GM18870 (cell line): ENCODE measurements around the gene ABCB8.
A peak's percentile ranks its signal among the peaks of the same experiment; 100 is the strongest.
"Not testable (repeated sequence)": the region's sequence is repeated elsewhere in the genome, so short reads cannot be mapped to it uniquely, and the experiment has no call there.

ENCODE experiments used
- ATAC-seq: cut with Tn5 transposase; IDR thresholded peaks from one replicate; pipeline ENCODE4 v1.9.1; 2021; ENCODE audit warnings: moderate library complexity; ENCODE audit not compliant: unreplicated experiment

Gene ABCB8

DNA sequence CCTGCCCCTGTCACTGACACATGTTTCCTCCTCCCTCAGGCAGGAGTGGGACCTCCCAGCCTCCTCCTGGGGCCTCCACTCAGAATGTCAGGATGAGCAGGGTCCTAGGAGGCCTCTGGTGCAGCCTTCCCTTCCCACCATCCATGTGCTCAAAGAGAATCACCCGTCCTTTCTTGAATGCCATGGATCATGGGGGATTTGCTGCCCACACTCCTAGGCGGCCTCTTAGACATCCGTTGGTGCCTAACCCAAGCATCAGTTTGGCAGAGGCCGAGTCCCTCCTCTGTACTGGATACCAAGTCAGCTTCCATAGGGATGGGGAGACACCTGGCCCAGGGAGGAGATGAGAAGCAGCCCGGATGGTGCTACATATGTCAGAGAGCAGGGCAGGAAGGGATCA, 30.4 kb upstream of the ABCB8 start:
- no peak for ATAC-seq

DNA sequence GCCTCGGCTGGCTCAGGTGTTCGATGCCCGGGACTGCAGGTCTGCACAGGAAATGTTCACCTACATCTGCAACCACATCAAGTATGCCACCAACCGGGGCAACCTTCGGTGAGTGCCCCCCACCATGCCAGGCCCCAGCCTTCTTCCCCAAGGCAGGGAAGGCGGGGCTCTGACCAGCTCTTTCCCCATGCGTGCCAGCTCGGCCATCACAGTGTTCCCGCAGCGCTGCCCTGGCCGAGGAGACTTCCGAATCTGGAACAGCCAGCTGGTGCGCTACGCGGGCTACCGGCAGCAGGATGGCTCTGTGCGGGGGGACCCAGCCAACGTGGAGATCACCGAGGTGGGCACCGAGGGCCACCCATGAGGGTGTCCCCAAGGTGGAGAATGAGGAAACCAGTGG, 29.9 kb upstream of the ABCB8 start:
- ATAC-seq = no peak

DNA sequence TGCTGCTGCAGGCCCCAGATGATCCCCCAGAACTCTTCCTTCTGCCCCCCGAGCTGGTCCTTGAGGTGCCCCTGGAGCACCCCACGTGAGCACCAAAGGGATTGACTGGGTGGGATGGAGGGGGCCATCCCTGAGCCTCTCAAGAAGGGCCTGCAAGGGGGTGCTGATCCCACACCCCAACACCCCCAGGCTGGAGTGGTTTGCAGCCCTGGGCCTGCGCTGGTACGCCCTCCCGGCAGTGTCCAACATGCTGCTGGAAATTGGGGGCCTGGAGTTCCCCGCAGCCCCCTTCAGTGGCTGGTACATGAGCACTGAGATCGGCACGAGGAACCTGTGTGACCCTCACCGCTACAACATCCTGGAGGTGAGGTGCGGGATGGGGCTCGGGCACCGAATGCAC, 29.2 kb upstream of the ABCB8 start:
- no peak for ATAC-seq

DNA sequence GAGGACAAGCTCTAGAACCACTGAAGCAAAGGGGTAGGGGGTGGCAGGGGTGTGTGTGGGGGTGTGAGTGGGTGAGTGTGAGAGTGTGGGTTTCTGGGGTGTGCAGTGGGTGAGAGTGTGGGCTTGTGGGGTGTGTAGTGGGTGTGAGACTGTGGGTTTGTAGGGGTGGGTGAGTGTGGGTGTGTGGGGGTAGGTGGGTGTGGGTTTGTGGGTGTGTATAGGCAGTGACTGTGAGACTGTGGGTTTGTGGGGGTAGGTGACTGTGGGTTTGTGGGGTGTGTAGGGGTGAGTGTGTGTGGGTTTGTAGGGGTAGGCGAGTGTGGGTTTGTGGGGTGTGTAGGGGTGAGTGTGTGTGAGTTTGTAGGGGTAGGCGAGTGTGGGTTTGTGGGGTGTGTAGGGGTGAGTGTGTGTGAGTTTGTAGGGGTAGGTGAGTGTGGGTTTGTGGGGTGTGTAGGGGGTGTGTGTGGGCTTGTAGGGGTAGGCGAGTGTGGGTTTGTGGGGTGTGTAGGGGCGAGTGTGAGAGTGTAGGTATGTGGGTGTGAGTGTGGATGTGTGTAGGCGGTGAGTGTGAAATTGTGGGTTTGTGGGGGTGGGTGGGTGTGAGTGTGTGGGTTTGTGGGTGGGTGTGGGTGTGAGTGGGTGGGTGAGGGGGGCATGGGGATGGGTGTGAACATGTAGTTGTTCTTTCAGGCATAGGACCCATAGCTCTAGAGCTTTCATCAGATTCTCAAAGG, 28.6 kb upstream of the ABCB8 start:
- ATAC-seq = no peak

DNA sequence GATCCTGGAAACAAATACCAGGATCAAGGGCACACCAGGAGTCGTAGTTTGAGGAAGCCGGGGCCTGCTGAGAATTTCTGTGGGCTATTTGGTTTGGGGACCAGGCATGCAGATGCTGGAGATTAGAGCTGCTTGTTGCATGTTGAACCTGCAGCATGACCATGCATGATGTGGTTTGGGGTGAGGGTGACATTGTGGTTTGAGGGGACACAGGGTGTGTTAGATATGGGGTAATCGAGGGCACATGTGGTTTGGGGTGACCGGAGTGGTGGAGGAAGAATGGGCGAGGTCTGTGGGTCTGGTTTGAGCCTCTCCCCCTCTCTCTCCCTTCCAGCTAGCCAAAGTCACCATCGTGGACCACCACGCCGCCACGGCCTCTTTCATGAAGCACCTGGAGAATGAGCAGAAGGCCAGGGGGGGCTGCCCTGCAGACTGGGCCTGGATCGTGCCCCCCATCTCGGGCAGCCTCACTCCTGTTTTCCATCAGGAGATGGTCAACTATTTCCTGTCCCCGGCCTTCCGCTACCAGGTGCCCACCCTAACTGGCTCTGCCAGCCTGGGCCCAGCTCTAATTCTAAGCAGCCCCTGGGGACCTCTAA, 27.3 kb upstream of the ABCB8 start:
- ATAC-seq = no peak

DNA sequence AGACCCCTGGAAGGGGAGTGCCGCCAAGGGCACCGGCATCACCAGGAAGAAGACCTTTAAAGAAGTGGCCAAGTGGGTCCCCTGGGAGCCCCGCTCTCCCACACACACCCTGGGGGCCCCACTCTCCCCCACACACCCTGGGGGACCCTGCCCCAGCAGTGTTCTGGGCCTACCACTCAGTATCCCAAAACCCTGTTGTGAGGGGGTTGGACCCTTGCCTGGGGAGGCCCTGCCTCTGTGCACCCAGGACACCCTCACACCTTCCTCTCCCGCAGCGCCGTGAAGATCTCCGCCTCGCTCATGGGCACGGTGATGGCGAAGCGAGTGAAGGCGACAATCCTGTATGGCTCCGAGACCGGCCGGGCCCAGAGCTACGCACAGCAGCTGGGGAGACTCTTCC, 26.7 kb upstream of the ABCB8 start:
- ATAC-seq = no peak

DNA sequence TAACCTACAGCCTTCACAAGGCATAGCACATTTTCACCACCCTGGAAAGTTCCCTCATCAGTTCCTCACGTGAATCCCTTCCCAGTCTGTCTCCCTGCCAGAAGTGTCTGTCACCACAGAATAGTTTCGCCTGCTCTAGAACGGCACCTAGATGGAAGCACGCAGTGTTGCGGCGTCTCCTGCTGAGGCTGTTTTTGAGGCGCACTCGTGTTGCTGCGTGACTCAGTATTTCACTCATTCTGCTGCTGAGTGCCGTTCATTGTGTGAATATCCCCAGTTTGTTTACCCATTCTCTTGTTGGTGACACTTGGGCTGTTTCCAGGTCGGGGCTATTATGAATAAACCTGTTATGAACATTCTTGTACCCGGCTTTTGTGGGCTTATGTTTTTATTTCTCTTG, 24.7 kb upstream of the ABCB8 start:
- no peak for ATAC-seq

DNA sequence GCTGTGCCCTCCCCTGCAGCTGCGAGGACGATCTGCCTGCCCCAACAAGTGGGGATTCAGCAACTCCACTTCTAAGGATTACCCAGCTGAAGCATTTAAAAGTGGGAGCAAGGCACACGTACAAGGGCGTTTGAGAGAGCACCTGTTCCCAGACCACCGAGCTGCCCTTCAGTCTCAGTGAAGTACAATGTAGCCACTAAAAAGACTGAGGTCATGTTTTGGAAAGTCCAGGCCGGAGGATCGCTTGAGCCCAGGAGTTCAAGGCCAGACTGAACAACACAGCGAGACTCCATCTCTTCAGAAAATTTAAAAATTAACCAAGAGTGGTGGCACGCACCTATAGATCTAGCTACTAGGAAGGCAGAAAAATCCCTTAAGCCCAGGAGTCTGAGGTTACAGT, 22.7 kb upstream of the ABCB8 start:
- no peak for ATAC-seq

DNA sequence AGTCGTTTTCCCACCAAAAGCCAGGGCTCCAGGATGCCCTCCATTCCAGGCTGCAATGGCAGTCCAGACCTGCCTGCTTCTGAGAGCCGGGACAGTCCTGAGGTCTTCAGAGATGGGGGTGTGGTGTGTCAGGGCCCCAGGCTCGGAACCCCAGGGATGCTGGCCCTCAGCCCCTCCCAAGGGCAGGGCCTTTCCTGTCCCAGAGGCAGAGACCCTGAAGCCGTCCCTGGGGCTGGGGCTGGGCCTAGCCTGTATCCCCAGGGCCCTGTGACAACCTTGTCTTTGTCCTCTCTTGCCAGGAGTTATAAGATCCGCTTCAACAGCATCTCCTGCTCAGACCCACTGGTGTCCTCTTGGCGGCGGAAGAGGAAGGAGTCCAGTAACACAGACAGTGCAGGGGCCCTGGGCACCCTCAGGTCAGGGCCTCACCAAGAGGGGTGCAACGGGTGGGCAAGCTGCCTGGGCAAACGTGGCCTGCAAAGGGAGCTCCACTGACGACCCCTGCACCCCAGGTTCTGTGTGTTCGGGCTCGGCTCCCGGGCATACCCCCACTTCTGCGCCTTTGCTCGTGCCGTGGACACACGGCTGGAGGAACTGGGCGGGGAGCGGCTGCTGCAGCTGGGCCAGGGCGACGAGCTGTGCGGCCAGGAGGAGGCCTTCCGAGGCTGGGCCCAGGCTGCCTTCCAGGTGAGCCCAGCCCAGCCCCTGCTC, 21.5 kb upstream of the ABCB8 start:
- no peak for ATAC-seq

DNA sequence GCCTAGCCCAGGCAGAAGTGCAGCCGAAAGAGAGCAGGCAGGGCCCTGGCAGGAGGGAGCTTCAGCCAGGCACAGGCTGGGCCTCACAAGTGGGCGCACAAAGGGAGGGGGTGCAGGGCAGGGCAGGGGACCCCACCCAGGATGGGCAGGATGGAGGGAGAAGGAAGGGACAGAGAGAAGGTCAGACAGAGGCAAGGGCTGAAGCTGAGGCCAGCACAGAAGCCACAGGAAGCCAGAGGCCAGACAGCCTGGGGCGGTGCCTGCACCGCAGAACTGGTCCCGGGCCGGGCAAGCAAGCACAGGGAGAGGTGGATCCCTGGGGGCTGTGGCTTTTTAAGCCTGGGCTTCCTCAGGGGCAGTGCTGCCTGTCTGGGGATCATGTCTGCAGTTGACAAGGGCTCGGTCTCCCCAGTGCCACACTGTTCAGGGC, 20.8 kb upstream of the ABCB8 start:
- no peak for ATAC-seq

DNA sequence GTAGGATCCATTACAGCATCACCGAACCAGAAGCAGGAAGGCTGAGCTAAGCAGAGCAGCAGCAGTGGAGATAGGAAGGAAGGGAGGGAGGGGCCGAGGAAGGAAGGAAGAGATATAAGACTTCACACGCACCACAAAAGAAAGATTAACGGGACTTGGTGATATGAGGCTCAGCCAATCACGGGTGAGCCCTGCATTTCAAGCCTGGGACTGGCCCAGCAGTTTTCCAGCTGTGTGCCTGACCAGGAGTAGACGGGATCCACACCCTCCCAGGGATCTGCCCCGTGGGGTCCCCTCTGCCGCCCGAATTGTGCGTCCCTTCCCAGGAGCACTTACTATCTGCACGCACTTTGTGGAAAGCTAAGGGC, 20.1 kb upstream of the ABCB8 start:
- no peak for ATAC-seq

DNA sequence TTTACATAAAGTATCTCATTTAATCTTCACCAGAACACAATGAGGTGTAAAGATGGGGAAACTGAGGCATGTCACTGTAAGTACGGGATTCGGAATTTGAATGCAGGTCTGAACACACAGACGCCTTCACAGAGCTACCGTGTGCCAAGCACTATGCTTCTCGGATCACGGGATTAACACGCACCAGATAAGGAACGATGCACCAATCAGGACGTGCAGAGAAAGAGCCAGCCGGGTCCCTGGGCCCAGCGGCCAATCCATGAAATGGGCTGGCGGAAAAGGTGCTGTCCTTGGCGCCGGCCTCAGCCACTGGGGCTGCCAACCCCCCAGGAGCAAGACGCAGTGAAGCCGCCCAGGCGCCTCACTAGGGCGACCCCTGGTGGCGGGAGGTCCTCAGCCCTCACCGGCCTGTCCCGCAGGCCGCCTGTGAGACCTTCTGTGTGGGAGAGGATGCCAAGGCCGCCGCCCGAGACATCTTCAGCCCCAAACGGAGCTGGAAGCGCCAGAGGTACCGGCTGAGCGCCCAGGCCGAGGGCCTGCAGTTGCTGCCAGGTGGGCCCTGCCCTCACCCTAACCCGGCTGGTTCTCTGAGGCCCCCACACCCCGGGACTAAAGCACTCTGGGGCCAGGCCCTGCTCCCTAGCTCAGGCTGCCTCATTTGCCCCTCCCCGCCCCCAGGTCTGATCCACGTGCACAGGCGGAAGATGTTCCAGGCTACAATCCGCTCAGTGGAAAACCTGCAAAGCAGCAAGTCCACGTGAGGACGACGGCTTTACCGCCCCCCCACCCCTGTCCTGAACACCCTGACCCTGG, 19.5 kb upstream of the ABCB8 start:
- ATAC-seq = peak; percentile 65

DNA sequence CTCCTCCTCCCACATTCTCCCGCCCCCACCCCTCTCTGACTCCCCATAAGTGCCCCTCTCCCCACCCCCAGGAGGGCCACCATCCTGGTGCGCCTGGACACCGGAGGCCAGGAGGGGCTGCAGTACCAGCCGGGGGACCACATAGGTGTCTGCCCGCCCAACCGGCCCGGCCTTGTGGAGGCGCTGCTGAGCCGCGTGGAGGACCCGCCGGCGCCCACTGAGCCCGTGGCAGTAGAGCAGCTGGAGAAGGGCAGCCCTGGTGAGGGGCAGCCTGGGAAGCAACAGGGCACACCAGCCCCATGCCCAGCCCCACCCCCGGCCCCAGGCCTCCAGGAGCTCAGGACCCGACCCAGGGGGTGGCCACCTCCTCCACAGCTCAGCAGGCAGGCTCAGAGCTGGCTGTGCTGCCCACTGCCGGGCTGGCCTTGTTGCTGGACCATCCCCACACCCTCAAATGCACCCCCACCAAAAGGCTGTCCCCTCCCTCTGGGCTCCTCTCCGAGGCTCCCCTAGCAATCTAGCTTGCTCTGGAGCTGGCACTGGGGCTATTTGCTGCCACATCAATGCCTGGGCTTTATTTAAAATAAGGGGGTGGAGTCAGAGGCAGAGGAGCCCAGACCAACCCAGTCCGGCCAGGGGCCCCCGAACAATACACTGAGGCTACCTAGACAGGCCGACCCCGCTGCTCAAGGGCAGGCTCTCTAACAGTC, 18.8 kb upstream of the ABCB8 start:
- no peak for ATAC-seq

DNA sequence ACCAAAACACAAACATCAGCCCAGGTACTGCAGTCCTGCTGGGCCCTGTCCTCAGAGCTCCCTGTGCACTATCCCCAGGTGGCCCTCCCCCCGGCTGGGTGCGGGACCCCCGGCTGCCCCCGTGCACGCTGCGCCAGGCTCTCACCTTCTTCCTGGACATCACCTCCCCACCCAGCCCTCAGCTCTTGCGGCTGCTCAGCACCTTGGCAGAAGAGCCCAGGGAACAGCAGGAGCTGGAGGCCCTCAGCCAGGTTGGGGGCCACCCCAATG, 18.3 kb upstream of the ABCB8 start:
- ATAC-seq = no peak

DNA sequence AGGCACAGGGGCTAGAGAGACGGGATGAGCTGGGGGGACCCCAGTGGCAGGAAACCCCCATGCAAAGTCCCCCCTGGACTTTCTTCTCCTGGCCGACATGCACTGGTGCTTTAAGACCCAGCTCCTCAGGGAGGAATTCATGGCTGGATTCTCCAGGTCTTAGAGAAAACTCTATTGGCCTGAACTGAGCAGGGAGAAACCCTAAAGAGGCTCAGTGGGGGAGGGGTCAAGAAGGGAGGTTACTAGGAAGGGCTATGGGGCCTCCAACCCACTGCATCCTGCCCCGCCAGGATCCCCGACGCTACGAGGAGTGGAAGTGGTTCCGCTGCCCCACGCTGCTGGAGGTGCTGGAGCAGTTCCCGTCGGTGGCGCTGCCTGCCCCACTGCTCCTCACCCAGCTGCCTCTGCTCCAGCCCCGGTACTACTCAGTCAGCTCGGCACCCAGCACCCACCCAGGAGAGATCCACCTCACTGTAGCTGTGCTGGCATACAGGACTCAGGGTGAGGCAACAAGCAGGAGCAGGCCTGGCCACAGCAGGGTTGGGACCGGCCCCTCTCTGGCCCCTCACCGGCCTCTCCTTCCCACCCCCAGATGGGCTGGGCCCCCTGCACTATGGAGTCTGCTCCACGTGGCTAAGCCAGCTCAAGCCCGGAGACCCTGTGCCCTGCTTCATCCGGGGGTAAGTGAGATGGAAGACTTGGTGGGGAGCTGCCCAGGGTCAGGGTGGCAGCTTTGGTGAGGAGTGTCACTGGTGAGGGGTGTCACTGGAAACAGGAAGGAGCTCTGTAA, 17.7 kb upstream of the ABCB8 start:
- no peak for ATAC-seq

DNA sequence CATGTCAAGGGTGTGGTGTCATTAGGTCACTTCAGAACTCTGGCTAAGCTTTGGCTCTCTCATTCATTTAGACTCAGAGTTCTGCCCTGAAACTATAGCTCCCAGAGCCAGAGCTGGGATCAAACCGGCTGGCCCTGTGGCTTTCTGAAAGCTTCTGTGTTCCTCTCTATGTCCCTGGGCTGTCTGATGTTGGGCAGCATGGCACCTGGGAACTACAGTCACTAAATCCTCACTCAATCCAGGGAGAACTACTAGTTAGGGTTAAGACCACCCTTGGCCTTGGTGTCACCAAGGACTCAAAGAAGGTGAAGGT, 17.2 kb upstream of the ABCB8 start:
- no peak for ATAC-seq

DNA sequence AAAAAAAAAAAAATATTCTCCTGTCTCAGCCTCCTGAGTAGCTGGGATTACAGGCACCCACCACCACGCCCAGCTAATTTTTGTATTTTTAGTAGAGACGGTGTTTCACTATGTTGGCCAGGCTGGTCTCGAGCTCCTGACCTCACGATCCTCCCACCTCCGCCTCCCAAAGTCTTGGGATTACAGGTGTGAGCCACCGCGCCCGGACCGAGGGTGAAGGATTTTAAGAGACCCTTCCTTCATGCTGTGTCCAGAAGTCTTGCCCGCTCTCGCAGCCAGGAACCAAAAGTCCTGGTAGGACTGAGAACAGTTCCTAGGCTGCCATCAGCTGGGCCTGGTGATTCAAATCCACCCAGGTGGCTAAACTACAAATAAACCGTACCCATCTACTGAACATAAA, 16.6 kb upstream of the ABCB8 start:
- not testable (repeated sequence) for ATAC-seq

DNA sequence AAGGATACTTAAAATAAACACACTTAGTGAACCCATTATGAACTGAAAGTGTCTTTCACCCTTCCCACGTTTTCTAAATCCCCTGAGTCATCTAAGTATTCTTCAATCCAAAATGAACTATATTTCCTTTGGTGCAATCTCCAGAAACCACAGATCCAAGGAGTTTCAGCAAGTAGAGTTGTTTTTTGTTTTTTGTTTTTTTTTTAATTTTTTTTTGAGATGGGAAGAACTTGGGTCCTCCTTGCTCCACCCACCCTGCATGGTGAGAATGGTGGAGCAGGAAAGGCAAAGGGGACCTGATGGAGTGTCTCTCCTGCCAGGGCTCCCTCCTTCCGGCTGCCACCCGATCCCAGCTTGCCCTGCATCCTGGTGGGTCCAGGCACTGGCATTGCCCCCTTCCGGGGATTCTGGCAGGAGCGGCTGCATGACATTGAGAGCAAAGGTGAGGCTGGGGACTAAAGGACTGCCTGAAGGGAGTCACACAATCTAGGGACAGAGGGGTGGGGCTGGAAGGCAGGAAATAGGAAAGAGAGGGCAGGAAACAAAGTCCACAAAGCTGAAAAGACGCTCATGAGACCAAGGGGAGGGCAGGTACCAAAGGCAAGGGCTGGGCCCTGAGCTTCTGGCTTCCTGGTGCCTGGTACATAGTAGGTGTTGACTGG, 16.1 kb upstream of the ABCB8 start:
- ATAC-seq = no peak

DNA sequence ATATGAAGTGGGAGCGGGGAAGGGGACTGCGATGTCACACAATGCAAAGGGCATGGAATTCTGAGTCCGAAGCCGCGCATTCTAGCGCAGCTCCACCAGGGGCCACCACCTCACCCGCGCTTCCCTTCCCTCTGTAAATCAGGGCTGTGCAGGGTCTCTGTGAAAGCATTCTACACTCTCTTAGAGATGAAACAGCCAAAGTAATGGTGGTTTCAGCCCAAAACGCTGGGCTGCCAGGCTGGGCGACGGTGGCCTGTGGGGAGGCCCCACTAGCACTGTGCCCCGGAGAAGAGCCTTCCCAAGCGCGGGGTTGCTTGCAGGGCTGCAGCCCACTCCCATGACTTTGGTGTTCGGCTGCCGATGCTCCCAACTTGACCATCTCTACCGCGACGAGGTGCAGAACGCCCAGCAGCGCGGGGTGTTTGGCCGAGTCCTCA, 15.3 kb upstream of the ABCB8 start:
- ATAC-seq = no peak

DNA sequence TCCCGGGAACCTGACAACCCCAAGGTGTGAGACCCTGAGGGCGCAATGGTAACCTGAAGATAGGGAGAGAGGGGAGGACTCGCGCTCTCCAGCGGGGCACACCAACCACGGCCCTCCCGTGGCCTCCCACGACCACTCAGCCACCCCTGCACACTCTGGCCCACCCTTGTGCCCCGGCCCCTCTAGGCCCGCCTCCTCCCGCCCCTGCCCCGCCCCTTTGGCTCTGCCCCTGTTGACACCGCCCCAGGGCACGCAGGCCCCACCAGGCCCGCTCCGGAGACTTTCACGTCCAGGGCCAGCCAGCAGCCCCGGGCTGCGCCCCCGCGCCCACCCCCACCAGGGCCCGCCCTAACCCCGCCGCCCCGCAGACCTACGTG, 14.9 kb upstream of the ABCB8 start:
- ATAC-seq = no peak
